Esophagus squamous epithelium (tissue), 5 donors: ENCODE data around the gene SEPTIN2. TPM values are rescaled to one million over a fixed set of nuclear protein-coding genes. Genes with fewer than 3 reads are reported as not detected.

ENCODE experiments used
- DNase-seq: peaks from one replicate; lab custom pipeline; 2025; lab: John Stamatoyannopoulos, UW
- H3K27ac ChIP-seq, 4 donors: fragments of 200-600 bp; sonication (generic); one replicate each; pipeline ENCODE4 v1.5.1; 2016 to 2019; ENCODE audit warnings: mild to moderate bottlenecking in 1 of 4
- H3K27me3 ChIP-seq, 4 donors: fragments of 200-600 bp; sonication (generic); 1 replicate in 3 of 4; 2 replicates in 1 of 4; pipeline versions ENCODE4 v1.5.1 to v1.6.0; 2017 to 2021; ENCODE audit warnings: antibody characterized with exemption in 1 of 4
- H3K36me3 ChIP-seq, 3 donors: fragments of 200-600 bp; sonication (generic); one replicate each; pipeline ENCODE4 v1.5.1; 2016 to 2019
- H3K4me1 ChIP-seq, 3 donors: fragments of 200-600 bp; sonication (generic); one replicate each; pipeline ENCODE4 v1.5.1; 2017 to 2019
- H3K4me3 ChIP-seq, 4 donors: fragments of 200-600 bp; sonication (generic); 1 replicate in 3 of 4; 2 replicates in 1 of 4; pipeline ENCODE4 v1.5.1; 2016 to 2019; ENCODE audit warnings: mild to moderate bottlenecking in 2 of 4, moderate library complexity in 1 of 4
- H3K9me3 ChIP-seq, 3 donors: fragments of 200-600 bp; sonication (generic); one replicate each; pipeline ENCODE4 v1.5.1; 2016 to 2019
- POLR2A ChIP-seq, 4 donors: fragments of 450-650 bp; IDR thresholded peaks; one replicate each; pipeline ENCODE4 v1.6.1; 2017; ENCODE audit warnings: antibody characterized with exemption in 4 of 4, mild to moderate bottlenecking in 4 of 4, moderate library complexity in 3 of 4
- WGBS, 2 donors: methylation state at CpG; one replicate each; pipeline ENCODE4 v1.1.5; 2018; 5-methylcytosine and 5-hydroxymethylcytosine counted together
- intact Hi-C: fragments of 100-400 bp; cut with DNase I; formaldehyde crosslinking; loops from one replicate; pipeline ENCODE4 v1.15.0; 2022
- total RNA-seq, 4 donors: library from RNA; depleted of rRNA; stranded (reverse); fragments of >200 nt; gene quantifications; one replicate each; pipeline ENCODE4 v1.1.0, GENCODE V29; 2016
- TF ChIP-seq, protein P1 (sequence below), 6 experiments: fragments of 450-650 bp in 4 of 6; fragments of 200-600 bp in 2 of 6; sonication (generic) in 2 of 6; IDR thresholded peaks; one replicate each; pipeline ENCODE4 v1.5.1; 2016 to 2019; ENCODE audit warnings: antibody characterized with exemption in 6 of 6, mild to moderate bottlenecking in 4 of 6, moderate library complexity in 4 of 6
- donor health status: DM: yes; HTN: yes; CAD: no.

Gene SEPTIN2
- total RNA-seq, 4 donors from 2014 or later = 95.9 to 236 (median 185) TPM

DNA sequence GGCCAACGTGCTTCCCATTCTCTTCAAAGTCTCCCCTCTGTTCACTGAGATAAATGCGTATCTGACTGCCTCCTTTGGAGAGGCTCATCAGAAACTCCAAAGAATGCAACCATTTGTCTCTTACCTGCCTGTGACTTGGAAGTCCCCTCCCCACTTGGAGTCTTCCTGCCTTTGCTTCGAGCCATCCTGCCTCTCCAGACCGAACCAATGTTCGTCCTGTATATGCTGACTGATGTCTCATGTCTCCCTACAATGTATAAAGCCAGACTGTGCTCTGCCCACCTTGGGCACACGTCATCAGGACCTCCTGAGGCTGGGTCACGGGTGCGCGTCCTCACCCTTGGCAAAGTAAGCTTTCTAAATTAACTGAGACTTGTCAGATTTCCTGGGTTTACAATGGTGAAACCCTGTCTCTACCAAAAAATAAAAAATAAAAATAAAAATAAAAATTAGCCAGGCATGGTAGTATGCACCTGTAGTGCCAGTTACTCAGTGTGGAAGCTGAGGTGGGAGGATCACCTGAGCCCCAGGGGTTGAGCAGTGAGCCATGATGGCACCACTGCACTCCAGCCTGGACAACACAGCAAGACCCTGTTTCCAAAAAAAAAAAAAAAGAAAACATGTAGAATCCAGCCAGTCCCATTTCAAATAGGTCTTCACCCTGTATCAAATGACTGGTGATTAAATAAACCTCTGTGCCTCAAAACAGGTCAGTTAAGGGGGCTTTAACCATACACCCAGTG lies 29.2 kb upstream of the SEPTIN2 start:
- TF ChIP-seq, protein P1, sequence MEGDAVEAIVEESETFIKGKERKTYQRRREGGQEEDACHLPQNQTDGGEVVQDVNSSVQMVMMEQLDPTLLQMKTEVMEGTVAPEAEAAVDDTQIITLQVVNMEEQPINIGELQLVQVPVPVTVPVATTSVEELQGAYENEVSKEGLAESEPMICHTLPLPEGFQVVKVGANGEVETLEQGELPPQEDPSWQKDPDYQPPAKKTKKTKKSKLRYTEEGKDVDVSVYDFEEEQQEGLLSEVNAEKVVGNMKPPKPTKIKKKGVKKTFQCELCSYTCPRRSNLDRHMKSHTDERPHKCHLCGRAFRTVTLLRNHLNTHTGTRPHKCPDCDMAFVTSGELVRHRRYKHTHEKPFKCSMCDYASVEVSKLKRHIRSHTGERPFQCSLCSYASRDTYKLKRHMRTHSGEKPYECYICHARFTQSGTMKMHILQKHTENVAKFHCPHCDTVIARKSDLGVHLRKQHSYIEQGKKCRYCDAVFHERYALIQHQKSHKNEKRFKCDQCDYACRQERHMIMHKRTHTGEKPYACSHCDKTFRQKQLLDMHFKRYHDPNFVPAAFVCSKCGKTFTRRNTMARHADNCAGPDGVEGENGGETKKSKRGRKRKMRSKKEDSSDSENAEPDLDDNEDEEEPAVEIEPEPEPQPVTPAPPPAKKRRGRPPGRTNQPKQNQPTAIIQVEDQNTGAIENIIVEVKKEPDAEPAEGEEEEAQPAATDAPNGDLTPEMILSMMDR (IDR thresholded peaks at IDR 0.05) = no peak
- TF ChIP-seq POLR2A (IDR thresholded peaks at IDR 0.05) = no peak
- Histone ChIP-seq H3K27me3 (no peaks in the 10 kb centered on the region), H3K27ac (no peak overlapping the region), H3K36me3 (peaks cover 0 to 8% (median 0%) of the 10 kb centered on the region in 3 donors), H3K9me3 (no peaks in the 10 kb centered on the region), H3K4me3 (no peak overlapping the region), H3K4me1 (peaks cover 6 to 58% (median 7%) of the 10 kb centered on the region in 3 donors)
- 79 to 98% methylated on average over 9 of the region's 9 CpGs for WGBS, 2 donors
- no peak for DNase-seq
- intact Hi-C loops = no loop called here

DNA sequence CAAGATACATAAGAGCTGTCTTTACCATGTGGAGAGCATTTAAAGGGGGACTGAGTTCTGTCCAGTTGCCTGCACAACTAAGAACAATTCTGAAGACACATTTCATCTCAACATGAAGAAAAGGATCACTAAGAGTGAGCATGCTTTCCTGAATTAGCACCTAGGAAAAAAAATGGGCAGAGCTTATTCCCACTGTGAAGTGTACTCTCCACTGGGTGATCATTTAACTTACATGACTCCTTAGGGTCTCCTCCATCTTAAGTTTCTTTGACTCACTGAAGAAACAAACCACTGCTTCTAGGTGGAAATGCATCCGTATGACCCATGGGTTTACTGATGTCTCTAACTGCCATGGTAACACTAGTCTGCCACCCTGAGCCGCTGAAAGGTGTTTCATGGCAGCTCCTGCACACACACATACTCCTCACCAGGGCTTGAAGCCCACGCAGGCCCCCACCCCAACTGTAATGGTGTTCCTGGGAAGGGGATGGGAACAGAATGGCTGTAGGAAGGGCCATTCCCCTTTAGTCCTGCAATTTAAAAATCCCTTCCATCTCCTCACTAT lies 27.3 kb upstream of the SEPTIN2 start:
- intact Hi-C loops = no loop called here
- TF ChIP-seq, protein P1 (IDR thresholded peaks at IDR 0.05) = no peak
- TF ChIP-seq POLR2A (IDR thresholded peaks at IDR 0.05) = no peak
- H3K9me3 ChIP-seq = no peaks in the 10 kb centered on the region
- H3K4me1 ChIP-seq = peaks cover 6 to 64% (median 9%) of the 10 kb centered on the region in 3 donors
- H3K4me3 ChIP-seq = no peak overlapping the region
- H3K27ac ChIP-seq = peak overlapping the region in 3 of 4 donors; percentile 54 to 73 (median 68)
- H3K27me3 ChIP-seq = no peaks in the 10 kb centered on the region
- DNase-seq = no peak
- WGBS, 2 donors = 93 to 94% methylated on average over 3 of the region's 3 CpGs
- peaks cover 0 to 8% (median 0%) of the 10 kb centered on the region in 3 donors for H3K36me3 ChIP-seq

DNA sequence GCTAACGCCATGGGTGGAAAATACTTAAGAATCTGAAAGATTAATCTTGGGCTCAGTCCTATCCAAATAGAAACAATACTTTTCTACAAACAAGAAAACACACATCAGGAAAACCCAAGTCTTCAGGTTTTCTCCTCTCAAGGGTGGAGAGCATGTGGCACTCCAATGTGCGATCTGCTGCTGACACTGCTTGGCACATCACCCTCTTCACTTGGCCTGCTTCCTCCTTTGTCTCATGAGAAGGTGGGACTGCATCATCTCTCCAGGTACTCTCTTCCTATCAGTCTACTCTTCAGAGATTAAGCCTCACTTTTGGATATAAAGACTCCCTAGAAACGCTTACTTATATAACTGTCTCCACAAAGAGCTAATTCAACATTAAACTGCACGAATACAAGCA lies 26.7 kb upstream of the SEPTIN2 start:
- peaks cover 0 to 8% (median 0%) of the 10 kb centered on the region in 3 donors for H3K36me3 ChIP-seq
- WGBS, 2 donors = 65 to 73% methylated on average over 4 of the region's 4 CpGs
- no peaks in the 10 kb centered on the region for H3K27me3 ChIP-seq
- intact Hi-C loops = no loop called here
- no peak overlapping the region for H3K4me3 ChIP-seq
- H3K27ac ChIP-seq = no peak overlapping the region
- no peaks in the 10 kb centered on the region for H3K9me3 ChIP-seq
- TF ChIP-seq, protein P1 (IDR thresholded peaks at IDR 0.05) = no peak
- no peak for TF ChIP-seq POLR2A (IDR thresholded peaks at IDR 0.05)
- peaks cover 6 to 71% (median 9%) of the 10 kb centered on the region in 3 donors for H3K4me1 ChIP-seq
- no peak for DNase-seq

DNA sequence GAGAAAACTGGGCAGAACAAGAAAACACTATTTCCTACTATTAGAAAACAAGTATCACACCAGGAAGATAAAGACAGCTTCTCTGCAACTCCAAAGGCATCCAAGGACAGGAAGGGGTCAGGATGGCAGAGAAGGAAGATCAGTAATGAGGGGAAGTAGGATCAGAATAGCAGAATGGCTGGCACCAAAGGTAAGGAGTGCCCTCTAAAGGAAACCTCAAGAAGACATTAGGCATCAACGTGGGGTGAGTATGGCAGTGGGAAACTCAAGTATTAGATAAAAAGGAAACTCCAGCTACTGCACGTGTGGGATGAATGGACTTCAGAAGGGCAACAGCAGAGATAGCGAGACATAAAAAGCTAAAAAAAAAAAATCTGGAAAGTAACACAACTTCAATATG lies 26.1 kb upstream of the SEPTIN2 start:
- Histone ChIP-seq H3K27ac (no peak overlapping the region), H3K4me1 (peaks cover 6 to 71% (median 9%) of the 10 kb centered on the region in 3 donors)
- intact Hi-C loops = no loop called here

More for the DNA sequence above, 26.1 kb upstream of the SEPTIN2 start:
- Histone ChIP-seq H3K36me3 (peaks cover 0 to 8% (median 0%) of the 10 kb centered on the region in 3 donors), H3K9me3 (no peaks in the 10 kb centered on the region), H3K4me3 (no peak overlapping the region), H3K27me3 (no peaks in the 10 kb centered on the region)
- TF ChIP-seq, protein P1 (IDR thresholded peaks at IDR 0.05) = peak in 1 of 6 experiments; percentile 5
- TF ChIP-seq POLR2A (IDR thresholded peaks at IDR 0.05) = no peak
- DNase-seq = no peak
- WGBS, 2 donors = 53 to 60% methylated on average over 3 of the region's 3 CpGs
